Measurements from ENCODE around the gene ORMDL3.
"Not testable (repeated sequence)": the region's sequence is repeated elsewhere in the genome, so short reads cannot be mapped to it uniquely, and the experiment has no call there.

Gene ORMDL3

GRCh38 chr17:39894681-39895376, 32.6 kb downstream of the ORMDL3 start:
- H3K9ac ChIP-seq (ENCODE audit: low read length): no peak overlapping the region
- peaks cover 14% of the 10 kb centered on the region for H3K27me3 ChIP-seq (ENCODE audit: low read depth, low read length)
- H3K4me2 ChIP-seq (ENCODE audit: low read length): no peak overlapping the region
- H3K4me3 ChIP-seq (ENCODE audit: low read length): no peak overlapping the region
- peaks cover 7% of the 10 kb centered on the region for H3K4me1 ChIP-seq (ENCODE audit: low read length)
- H2AFZ ChIP-seq (ENCODE audit: low read depth, low read length): no peak overlapping the region
- TF ChIP-seq EZH2phosphoT487 (IDR thresholded peaks at IDR 0.05; ENCODE audit: low read depth) (no peak), CTCF (IDR thresholded peaks at IDR 0.05; ENCODE audit: low read depth, low read length) (no peak)
- H4K20me1 ChIP-seq (ENCODE audit: insufficient read depth, low read length): no peaks in the 10 kb centered on the region
- H3K36me3 ChIP-seq (replicated peaks; ENCODE audit: low read depth, low read length): no peaks in the 10 kb centered on the region
- H3K79me2 ChIP-seq (ENCODE audit: low read length): no peaks in the 10 kb centered on the region
- no peaks in the 10 kb centered on the region for H3K9me3 ChIP-seq (ENCODE audit: insufficient read depth, low read length)
- no peak overlapping the region for H3K27ac ChIP-seq (ENCODE audit: low read length)

GRCh38 chr17:39889200-39889599, 38.2 kb downstream of the ORMDL3 start:
- no peak overlapping the region for H2AFZ ChIP-seq (ENCODE audit: low read depth, low read length)
- no peaks in the 10 kb centered on the region for H3K36me3 ChIP-seq (replicated peaks; ENCODE audit: low read depth, low read length)
- no peaks in the 10 kb centered on the region for H3K79me2 ChIP-seq (ENCODE audit: low read length)
- no peaks in the 10 kb centered on the region for H4K20me1 ChIP-seq (ENCODE audit: insufficient read depth, low read length)
- no peaks in the 10 kb centered on the region for H3K9me3 ChIP-seq (ENCODE audit: insufficient read depth, low read length)
- no peaks in the 10 kb centered on the region for H3K4me1 ChIP-seq (ENCODE audit: low read length)
- no peak overlapping the region for H3K4me2 ChIP-seq (ENCODE audit: low read length)
- no peak overlapping the region for H3K4me3 ChIP-seq (ENCODE audit: low read length)
- no peak overlapping the region for H3K9ac ChIP-seq (ENCODE audit: low read length)
- peaks cover 14% of the 10 kb centered on the region for H3K27me3 ChIP-seq (ENCODE audit: low read depth, low read length)
- H3K27ac ChIP-seq (ENCODE audit: low read length): no peak overlapping the region
- TF ChIP-seq CTCF (IDR thresholded peaks at IDR 0.05; ENCODE audit: low read depth, low read length) (no peak), EZH2phosphoT487 (IDR thresholded peaks at IDR 0.05; ENCODE audit: low read depth) (no peak)

- no peak overlapping the region for H3K4me3 ChIP-seq (ENCODE audit: low read length)
- no peak overlapping the region for H2AFZ ChIP-seq (ENCODE audit: low read depth, low read length)
- no peaks in the 10 kb centered on the region for H3K36me3 ChIP-seq (replicated peaks; ENCODE audit: low read depth, low read length)
- no peak overlapping the region for H3K4me2 ChIP-seq (ENCODE audit: low read length)
- no peaks in the 10 kb centered on the region for H4K20me1 ChIP-seq (ENCODE audit: insufficient read depth, low read length)
- no peaks in the 10 kb centered on the region for H3K4me1 ChIP-seq (ENCODE audit: low read length)
- no peak overlapping the region for H3K9ac ChIP-seq (ENCODE audit: low read length)
- no peaks in the 10 kb centered on the region for H3K79me2 ChIP-seq (ENCODE audit: low read length)
- no peak overlapping the region for H3K27ac ChIP-seq (ENCODE audit: low read length)
- no peak for TF ChIP-seq CTCF (IDR thresholded peaks at IDR 0.05; ENCODE audit: low read depth, low read length)
- no peak for TF ChIP-seq EZH2phosphoT487 (IDR thresholded peaks at IDR 0.05; ENCODE audit: low read depth)
- peaks cover 8% of the 10 kb centered on the region; the same call in 1 of the 2 replicates for H3K27me3 ChIP-seq (ENCODE audit: low read depth, low read length)
- H3K9me3 ChIP-seq (ENCODE audit: insufficient read depth, low read length): no peaks in the 10 kb centered on the region
Observed at GRCh38 chr17:39887078-39887477, 40.3 kb downstream of the ORMDL3 start.

GRCh38 chr17:39886102-39886501, 41.3 kb downstream of the ORMDL3 start:
- H3K4me1 ChIP-seq (ENCODE audit: low read length); H3K27me3 ChIP-seq (ENCODE audit: low read depth, low read length); H4K20me1 ChIP-seq (ENCODE audit: insufficient read depth, low read length): not testable (repeated sequence)

More at GRCh38 chr17:39886102-39886501, 41.3 kb downstream of the ORMDL3 start:
- H3K9me3 ChIP-seq (ENCODE audit: insufficient read depth, low read length); H3K9ac ChIP-seq (ENCODE audit: low read length); H3K79me2 ChIP-seq (ENCODE audit: low read length); H3K4me3 ChIP-seq (ENCODE audit: low read length); H3K27ac ChIP-seq (ENCODE audit: low read length); H3K36me3 ChIP-seq (replicated peaks; ENCODE audit: low read depth, low read length); H2AFZ ChIP-seq (ENCODE audit: low read depth, low read length); H3K4me2 ChIP-seq (ENCODE audit: low read length): not testable (repeated sequence)

Measured in OCI-LY3 (cell line).